Natural killer cell (primary cell): Measurements from ENCODE around the gene RASAL3. TPM values are rescaled to one million over a fixed set of nuclear protein-coding genes. Genes with fewer than 3 reads are reported as not detected.

ENCODE experiments used
- ATAC-seq, 3 donors: fragments of 150-1000 bp in 2 of 3; fragments of 200-7000 bp in 1 of 3; cut with Tn5 transposase; 1 replicate in 1 of 3; 2 replicates in 2 of 3; pipeline ENCODE4 v1.10.0; 2021; ENCODE audit warnings: mild to moderate bottlenecking in 2 of 3, moderate library complexity in 2 of 3
- DNase-seq, 2 donors: peaks; one replicate each; pipeline versions ENCODE4 v3.0.0 to v3.0.0-alpha.2; 2013 to 2021; ENCODE audit warnings: mixed read lengths in 1 of 2
- H3K27ac ChIP-seq: one replicate; pipeline ENCODE4 v1.5.1; 2013; ENCODE audit warnings: mild to moderate bottlenecking, low read length
- H3K27me3 ChIP-seq: one replicate; pipeline ENCODE4 v1.6.1; 2013; ENCODE audit warnings: low read length; ENCODE audit not compliant: control insufficient read depth, insufficient read depth
- H3K36me3 ChIP-seq: one replicate; pipeline ENCODE4 v1.6.1; 2013; ENCODE audit warnings: low read length; ENCODE audit not compliant: control insufficient read depth, insufficient read depth
- H3K4me1 ChIP-seq: one replicate; pipeline ENCODE4 v1.6.1; 2013; ENCODE audit warnings: low read length; ENCODE audit not compliant: control insufficient read depth, insufficient read depth
- H3K4me3 ChIP-seq: one replicate; pipeline ENCODE4 v1.5.1; 2013; ENCODE audit warnings: low read length
- H3K9me3 ChIP-seq: one replicate; pipeline ENCODE4 v1.6.1; 2013; ENCODE audit warnings: low read length; ENCODE audit not compliant: control insufficient read depth, insufficient read depth
- H3K27ac Mint-ChIP-seq, 2 donors: one replicate each; pipeline ENCODE4 v1.8.0; 2022; ENCODE audit warnings: mild to moderate bottlenecking in 2 of 2, mixed read lengths in 2 of 2, moderate library complexity in 1 of 2
- H3K27me3 Mint-ChIP-seq, 2 donors: one replicate each; pipeline ENCODE4 v1.8.0; 2022; ENCODE audit warnings: low read depth in 2 of 2, mixed read lengths in 2 of 2
- H3K36me3 Mint-ChIP-seq: one replicate; pipeline ENCODE4 v1.8.0; 2022; ENCODE audit warnings: mixed read lengths
- H3K4me1 Mint-ChIP-seq, 2 donors: one replicate each; pipeline ENCODE4 v1.8.0; 2022; ENCODE audit warnings: mixed read lengths in 2 of 2
- H3K4me3 Mint-ChIP-seq: one replicate; pipeline ENCODE4 v1.8.0; 2022; ENCODE audit warnings: mild to moderate bottlenecking, moderate library complexity, mixed read lengths
- H3K9me3 Mint-ChIP-seq, 2 donors: one replicate each; pipeline ENCODE4 v1.8.0; 2022; ENCODE audit warnings: mixed read lengths in 2 of 2
- CTCF ChIP-seq: fragments of 200-600 bp; IDR thresholded peaks from one replicate; pipeline ENCODE4 v1.8.0; 2022; ENCODE audit warnings: antibody characterized with exemption
- WGBS: methylation state at CpG from one replicate; pipeline ENCODE4 v1.1.7; 2013; ENCODE audit warnings: missing lambda C conversion rate; ENCODE audit not compliant: insufficient coverage; 5-methylcytosine and 5-hydroxymethylcytosine counted together
- intact Hi-C: fragments of 100-400 bp; cut with micrococcal nuclease; formaldehyde crosslinking; loops from one replicate; pipeline ENCODE4 v1.14.2; 2022
- total RNA-seq, 4 donors: library from RNA; stranded (reverse); fragments of 120-200 nt in 1 of 4; gene quantifications; one replicate each; pipeline versions ENCODE4 v1.2.3 to v1.2.4, GENCODE V29; 2013 to 2022

RASAL3 gene
- total RNA-seq, 3 donors from 2014 or later (not counting 1 experiment from before 2014, with no cell fraction given), result 217 to 283 (median 224) TPM

GRCh38 chr19:15404097-15404779 lies 60.1 kb downstream of the RASAL3 start:
- Mint-ChIP-seq H3K27me3 (no peaks in the 10 kb centered on the region), H3K4me1 (peaks cover 29 to 31% of the 10 kb centered on the region in 2 donors), H3K36me3 (no peaks in the 10 kb centered on the region), H3K4me3 (no peak overlapping the region), H3K9me3 (no peaks in the 10 kb centered on the region), H3K27ac (peak overlapping the region in 1 of 2 donors; percentile 5)
- no peak for TF ChIP-seq CTCF
- Histone ChIP-seq H3K9me3 (no peaks in the 10 kb centered on the region), H3K27ac (no peak overlapping the region), H3K36me3 (peaks cover 54% of the 10 kb centered on the region), H3K4me3 (no peak overlapping the region), H3K27me3 (no peaks in the 10 kb centered on the region), H3K4me1 (peaks cover 10% of the 10 kb centered on the region)
- WGBS, result 96% methylated on average over 7 of the region's 7 CpGs
- intact Hi-C loops, result no loop called here
- ATAC-seq, result no peak
- DNase-seq, result no peak

- intact Hi-C loops, result no loop called here
- ATAC-seq (no peak), DNase-seq (no peak)
- H3K4me3 ChIP-seq, result no peak overlapping the region
- no peak overlapping the region for H3K27ac ChIP-seq
- TF ChIP-seq CTCF, result no peak
- peaks cover 10% of the 10 kb centered on the region for H3K4me1 ChIP-seq
- 98% methylated on average over 10 of the region's 10 CpGs for WGBS
- Mint-ChIP-seq H3K36me3 (no peaks in the 10 kb centered on the region), H3K9me3 (no peaks in the 10 kb centered on the region), H3K27me3 (no peaks in the 10 kb centered on the region), H3K27ac (no peak overlapping the region), H3K4me3 (no peak overlapping the region), H3K4me1 (peaks cover 28 to 29% of the 10 kb centered on the region in 2 donors)
- H3K27me3 ChIP-seq, result no peaks in the 10 kb centered on the region
- no peaks in the 10 kb centered on the region for H3K9me3 ChIP-seq
- peaks cover 58% of the 10 kb centered on the region for H3K36me3 ChIP-seq
These were observed 61.2 kb downstream of the RASAL3 start for GRCh38 chr19:15403151-15403531.

GRCh38 chr19:15402411-15403150 lies 61.8 kb downstream of the RASAL3 start:
- no peak overlapping the region for H3K4me3 ChIP-seq
- no peak overlapping the region for H3K4me3 Mint-ChIP-seq
- TF ChIP-seq CTCF, result no peak
- DNase-seq (no peak), ATAC-seq (no peak)
- H3K27me3 Mint-ChIP-seq, result no peaks in the 10 kb centered on the region
- H3K27me3 ChIP-seq, result no peaks in the 10 kb centered on the region
- no peaks in the 10 kb centered on the region for H3K9me3 Mint-ChIP-seq
- H3K9me3 ChIP-seq, result no peaks in the 10 kb centered on the region
- H3K27ac Mint-ChIP-seq, result no peak overlapping the region
- H3K27ac ChIP-seq, result no peak overlapping the region
- H3K4me1 ChIP-seq, result peaks cover 10% of the 10 kb centered on the region
- H3K36me3 ChIP-seq, result peaks cover 62% of the 10 kb centered on the region
- peaks cover 3% of the 10 kb centered on the region for H3K36me3 Mint-ChIP-seq
- peaks cover 28 to 31% of the 10 kb centered on the region in 2 donors for H3K4me1 Mint-ChIP-seq
- 96% methylated on average over 15 of the region's 15 CpGs for WGBS
- intact Hi-C loops, result no loop called here

Other genes with a start within 250 kb of the RASAL3 start
- gene EPHX3, start 232.1 kb downstream of the RASAL3 start, total RNA-seq, result not detected
- gene BRD4, start 132.0 kb downstream of the RASAL3 start, total RNA-seq, result 100 to 1,000 TPM in 1 of 3 donors, 10 to 100 TPM in 2; 91.9 to 116 (median 98.3) TPM
- 10 to 100 TPM; 65.3 to 87.6 (median 76.9) TPM for gene AKAP8, start 84.8 kb downstream of the RASAL3 start, total RNA-seq
- 100 to 1,000 TPM; 144 to 174 (median 173) TPM for gene AKAP8L, start 45.6 kb downstream of the RASAL3 start, total RNA-seq
- gene WIZ, start 14.6 kb downstream of the RASAL3 start, total RNA-seq, result 10 to 100 TPM; 24.3 to 29.3 (median 24.4) TPM
- under 1 TPM in 2 of 3 donors, not detected in 1; 0.21 to 0.28 TPM for gene PGLYRP2, start 15.0 kb upstream of the RASAL3 start, total RNA-seq
- gene CYP4F22, start 44.0 kb upstream of the RASAL3 start, total RNA-seq, result 1 to 10 TPM; 2.2 to 3.1 (median 2.6) TPM
- not detected for gene CYP4F8, start 150.7 kb upstream of the RASAL3 start, total RNA-seq
- gene CYP4F3, start 176.4 kb upstream of the RASAL3 start, total RNA-seq, result 1 to 10 TPM in 1 of 3 donors, under 1 TPM in 1, not detected in 1; 0.07 to 3.4 TPM
- gene CYP4F12, start 208.5 kb upstream of the RASAL3 start, total RNA-seq, result 1 to 10 TPM in 1 of 3 donors, under 1 TPM in 1, not detected in 1; 0.43 to 3.9 TPM